ENCODE results near the gene DIP2C.
"Not testable (repeated sequence)": the region's sequence is repeated elsewhere in the genome, so short reads cannot be mapped to it uniquely, and the experiment has no call there.

The DIP2C gene

DNA sequence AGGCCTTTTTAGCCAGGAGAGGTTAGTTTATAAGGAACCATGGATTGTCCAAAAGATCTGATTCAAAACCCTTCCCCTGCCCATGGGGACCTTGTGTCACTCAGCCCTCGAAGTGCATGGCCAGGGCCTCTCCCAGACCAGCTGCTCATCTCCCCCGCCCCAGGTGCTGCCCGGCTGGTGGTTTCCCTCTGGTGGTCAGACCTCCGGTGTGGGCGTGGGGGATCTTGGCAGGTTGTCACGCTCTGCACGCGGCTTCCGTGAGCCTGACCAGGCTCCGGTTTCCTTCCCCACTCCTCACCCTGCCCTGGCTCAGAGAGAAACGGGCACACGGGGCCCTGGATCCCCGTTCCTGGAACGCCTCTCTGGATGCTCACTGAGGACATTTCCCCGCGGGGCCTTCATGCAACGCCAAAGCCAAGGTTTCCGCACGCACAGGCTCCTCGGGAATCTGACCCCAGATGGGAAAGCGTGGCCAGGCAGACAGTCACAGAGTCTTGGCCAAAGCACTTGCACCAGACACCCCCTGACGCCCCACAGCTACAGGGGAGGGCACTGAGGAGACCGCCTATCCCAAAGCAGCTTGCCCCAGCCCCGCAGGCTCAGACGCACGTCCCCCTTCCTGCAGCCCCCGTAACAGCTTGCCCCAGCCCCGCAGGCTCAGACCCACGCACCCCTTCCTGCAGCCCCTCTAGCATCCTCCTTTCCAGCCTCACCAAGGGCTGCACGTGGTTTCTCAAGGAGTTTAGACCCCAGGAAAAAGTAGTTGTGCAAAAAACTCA, 7.8 kb upstream of the DIP2C start:
- no peak for DNase-seq

DNA sequence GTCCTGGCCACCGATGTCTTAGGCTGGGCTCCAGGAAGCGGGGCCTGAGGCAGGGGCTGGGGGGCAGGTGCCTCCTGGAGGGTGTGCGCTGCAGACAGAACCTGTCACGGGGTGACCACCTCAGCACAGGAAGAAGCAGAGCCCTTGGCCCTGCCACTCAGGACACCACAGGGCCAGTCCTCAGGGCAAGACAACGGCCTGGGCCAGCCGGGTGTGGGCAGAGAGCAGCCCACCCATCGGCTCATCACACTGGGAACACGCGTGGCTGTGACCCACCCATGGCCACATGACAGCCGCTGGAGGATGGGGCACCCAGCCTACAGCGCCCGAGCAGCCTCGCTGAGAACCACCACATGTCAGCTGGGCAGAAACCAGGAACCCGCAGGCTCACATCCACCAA, 5.9 kb upstream of the DIP2C start:
- DNase-seq = no peak

DNA sequence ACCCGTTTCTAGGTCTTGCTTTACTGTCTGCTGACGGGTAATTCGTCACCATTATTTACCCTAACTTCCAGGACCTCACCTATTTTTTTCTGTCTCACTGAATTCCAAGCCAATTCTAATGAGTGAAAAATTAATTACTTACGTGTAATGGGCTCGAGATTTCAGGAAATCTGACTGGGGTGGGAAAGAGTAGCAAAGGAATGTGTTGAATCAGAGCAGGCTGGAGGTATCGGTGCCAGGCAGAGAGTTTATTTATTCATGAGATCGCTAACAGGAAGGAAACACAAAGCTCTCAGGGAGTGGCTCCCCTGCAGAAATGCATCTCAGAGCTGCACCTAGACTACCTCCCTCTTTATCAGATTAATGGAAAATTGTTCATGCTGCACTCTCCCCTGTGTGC, 4.0 kb upstream of the DIP2C start:
- no peak for DNase-seq

DNA sequence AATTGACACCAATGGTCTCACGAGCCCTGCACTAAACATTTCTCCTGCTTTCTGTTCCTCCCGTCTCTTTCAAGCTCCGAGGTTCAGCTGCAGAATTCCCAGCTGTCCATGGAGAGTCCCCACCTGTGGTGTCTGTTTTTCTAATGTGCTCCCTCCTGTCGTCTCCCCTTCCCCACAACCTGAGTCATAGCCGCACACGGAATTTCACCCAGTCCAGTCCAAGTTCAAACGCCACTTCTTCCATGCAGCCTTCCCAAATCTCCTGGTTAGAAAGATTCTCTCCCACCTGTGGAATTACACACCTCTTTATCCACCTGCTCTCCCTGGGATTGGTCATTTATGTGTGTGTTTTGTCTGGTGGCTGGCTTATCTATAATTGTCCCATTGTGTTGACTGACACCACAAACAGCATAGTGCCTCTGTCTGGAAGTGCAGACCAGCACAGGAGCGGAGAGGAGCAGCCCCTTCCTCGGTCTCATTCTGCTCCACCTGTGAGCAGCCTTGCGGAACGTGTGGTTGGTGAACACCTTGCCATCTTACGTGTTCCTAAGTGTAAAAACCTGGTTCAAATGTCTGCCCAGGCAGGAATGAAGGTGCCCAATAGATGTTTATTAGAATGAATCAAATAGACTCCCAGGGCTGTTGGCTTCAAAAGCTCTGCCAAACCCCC, 3.3 kb upstream of the DIP2C start:
- DNase-seq = no peak

DNA sequence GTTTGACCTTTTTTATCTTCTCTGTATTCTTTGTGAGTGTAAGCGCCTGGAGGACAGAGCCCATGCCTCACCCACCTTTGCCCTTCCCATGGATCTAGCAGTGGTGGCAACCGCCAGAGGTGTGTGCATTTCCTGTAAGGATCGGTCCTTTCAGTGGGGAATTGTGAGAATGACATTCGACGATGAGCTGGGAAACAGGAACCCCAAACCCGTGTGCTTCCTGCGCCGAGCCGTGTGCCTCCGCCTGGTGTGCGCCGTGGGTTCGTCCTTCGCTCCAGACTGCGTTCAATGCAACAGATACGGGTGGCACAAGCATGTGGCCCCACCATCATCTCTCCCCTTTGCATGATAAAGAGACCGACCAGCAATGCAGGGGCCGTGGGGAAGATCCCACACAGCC, 1.7 kb upstream of the DIP2C start:
- no peak for DNase-seq

DNA sequence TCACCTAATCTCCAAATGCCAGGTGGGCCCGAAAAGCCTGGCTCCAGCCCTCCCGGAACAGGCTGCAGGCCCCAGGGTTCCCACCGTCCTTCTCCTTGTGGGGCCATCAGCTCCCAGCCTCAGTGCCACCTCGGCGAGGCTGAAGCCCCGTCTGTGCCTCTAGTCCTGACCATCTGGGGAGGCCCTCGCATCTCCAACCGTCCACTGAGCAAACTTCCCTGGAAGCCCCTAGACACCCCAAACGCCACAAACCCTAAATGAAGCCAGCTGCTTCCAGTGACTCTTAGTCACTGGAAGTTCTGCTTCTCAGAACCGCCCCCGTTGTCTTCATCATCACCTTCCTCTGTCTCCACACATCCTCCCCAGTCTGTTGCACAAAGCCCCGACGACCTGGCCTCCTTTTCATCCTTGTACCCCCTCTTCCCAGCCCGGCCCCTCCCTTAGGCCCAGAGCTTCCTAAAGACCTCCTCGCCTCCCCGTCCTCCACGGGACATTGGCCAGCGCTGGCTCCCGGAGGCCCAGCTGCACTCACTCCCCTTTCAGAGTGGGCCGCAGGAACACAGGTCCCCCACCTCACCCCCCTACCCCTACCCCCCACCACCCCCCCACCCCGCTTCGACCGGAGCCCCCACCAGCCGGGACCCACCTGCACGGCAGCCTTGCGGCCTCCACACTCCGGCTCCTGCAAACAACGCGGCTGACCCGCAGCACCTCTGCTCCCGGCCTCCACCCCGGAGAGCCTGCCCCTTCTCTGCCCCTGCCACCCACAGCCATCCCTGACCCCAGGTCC, 1.1 kb upstream of the DIP2C start:
- DNase-seq = no peak

DNA sequence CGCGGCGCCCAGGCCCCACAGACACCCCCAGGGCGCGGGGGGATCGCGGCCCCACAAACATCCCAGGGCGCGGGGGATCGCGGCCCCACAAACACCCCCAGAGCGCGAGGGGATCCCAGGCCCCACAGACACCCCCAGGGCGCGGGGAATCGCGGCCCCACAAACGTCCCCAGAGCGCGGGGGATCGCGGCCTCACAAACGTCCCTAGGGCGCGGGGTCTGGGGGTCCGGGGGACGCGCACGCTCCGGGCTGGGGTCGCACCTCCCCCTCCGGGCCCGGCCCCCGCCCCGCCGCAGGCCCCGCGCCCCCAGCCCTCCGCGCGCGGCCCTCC, 382 bp downstream of the DIP2C start:
- no peak for DNase-seq

DNA sequence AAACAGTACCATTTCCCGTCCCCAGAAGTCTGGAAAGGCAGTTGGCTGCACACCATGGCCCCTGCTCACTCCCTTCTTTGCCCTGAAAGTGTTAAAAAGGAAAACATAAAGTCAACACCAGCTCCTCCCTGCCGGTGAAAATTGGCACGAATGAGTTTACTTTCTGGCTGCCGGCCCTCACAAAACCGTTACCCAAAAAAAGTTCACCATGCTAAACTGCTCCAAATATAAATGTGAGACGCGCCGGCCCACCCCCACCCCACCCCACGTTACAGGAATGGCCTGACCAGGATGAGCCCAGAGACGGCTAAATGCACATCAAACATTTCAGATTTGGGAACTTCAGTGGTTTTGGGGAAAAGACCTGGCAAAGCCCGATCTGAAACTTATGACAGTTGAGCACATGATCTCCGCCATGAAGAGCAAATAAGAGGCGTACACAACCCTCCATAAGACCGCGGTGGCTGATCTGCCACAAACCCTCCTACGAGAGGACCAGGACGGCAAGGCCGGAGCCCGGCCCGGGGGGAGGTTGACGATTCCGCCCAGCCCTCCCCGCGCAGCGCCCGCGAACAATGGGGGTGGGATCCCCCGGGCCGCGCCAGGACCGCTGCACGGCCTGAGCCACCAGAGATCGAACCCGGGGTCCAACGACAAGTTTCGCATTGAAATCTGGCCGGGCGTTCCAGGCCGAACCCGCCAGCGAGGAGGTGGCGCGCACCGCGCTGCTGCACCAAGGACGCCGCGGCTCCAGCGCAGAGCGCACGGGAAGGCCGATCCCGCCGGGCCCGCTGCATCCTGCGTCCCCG, 952 bp downstream of the DIP2C start:
- peak in 1 of 2 experiments; percentile 9 for DNase-seq

DNA sequence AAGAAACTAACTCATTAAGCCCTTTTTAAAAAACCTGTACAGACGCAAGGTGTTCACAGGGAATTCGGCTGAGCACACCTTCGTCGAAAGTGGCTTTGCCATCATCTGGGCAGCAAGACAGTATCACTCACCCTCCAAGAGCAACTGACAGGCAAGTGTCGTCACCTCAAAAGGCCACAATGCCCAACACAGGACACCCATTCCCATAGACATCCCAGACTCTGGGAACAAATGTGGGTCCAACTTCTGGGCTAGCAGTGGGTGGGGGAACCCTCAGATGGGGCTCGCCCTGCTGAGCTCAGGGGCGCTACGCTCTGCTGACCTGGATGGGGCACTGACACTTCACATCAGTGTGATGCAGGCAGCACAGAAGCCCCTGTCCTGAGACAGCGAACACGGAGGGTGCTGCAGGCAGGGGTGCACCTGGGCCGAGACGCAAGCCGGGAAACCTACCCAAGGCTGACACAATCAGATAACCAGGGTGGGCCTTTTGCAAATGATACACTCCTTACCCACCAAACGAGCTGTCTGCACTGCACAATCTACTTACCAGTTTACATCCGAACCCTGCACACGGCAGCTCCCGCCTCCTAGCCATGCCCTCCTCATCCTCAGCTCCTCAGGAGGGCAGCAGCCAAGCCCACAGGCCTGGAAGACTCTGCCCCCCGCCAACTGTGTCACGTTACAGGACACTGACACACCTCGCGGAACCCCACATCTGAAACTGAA, 1.7 kb downstream of the DIP2C start:
- DNase-seq = no peak

DNA sequence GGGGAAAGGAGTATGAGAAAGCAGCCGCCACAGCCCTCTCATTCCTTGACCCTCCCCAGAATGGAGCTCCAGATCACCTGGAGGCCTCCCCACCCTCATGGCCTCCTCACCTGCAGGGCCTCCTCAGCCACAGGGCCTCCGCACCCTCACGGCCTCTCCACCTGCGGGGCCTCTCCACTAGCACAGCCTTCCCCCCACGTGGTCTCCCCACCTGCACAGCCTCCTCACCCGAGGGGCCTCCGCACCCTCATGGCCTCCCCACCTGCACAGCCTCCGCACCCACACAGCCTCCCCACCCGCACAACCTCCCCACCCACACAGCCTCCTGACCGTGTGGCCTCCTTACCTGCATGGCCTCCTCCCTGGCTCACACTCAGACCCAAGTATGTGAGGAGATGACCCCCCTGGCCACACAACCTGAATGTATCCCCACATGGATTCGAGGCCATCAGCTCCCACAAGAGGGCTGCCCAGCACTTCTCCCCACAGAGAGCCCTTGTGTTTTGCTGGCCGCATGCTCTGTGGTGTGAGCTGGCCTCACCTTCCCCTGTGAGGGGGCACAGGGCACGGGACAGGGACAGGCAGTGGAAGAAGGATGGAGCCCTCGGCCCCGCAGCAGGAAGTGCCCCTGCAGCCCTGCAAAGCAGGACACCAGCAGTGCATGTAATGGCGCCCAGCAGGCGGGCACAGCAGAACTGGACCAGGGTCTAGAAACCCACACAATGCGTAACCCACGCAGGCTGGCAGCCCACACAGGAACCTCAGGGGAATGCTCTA, 3.1 kb downstream of the DIP2C start:
- DNase-seq = no peak

DNA sequence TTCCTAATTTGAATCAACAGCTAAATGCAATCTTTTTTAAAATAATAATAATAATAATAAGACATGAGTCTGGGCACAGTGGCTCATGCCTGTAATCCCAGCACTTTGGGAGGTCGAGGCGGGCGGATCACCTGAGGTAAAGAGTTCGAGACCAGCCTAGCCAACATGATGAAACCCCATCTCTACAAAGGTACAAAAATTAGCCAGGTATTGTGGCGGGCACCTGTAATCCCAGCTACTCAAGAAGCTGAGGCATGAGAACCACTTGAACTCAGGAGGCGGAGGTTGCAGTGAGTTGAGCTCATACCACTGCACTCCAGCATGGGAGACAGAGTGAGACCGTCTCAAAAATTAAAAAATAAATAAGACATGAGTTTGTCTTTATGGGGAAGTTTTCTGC, 3.9 kb downstream of the DIP2C start:
- no peak for DNase-seq

DNA sequence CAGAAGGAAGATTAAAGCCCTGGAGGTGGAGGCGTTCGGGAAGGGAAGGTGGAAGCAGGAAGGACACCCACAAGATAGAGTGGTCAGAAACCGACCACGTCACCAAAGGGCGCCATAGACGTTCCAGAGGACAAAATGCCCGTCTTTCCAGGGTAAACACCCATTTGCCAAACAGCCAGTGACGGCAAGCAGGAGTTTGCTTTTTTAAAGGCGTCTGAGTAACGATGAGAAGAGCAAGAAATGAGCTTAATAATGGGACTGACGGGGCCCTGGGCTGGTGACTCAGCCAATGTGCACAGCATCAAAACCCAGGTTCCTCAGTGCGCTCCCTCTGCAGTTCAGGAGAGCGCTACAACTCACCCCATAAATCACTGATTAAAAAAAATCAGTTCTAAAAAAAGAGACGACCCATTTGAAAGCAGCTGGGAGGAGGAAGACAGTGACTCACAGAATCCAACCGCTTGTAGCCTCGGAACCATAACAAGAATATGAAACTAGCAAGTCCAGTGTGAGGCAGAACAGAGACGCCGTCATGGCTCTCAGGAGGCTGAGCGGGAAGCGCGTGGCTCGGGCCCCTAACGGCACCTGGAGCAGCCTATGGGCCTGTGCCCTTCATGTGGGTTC, 5.9 kb downstream of the DIP2C start:
- no peak for DNase-seq

DNA sequence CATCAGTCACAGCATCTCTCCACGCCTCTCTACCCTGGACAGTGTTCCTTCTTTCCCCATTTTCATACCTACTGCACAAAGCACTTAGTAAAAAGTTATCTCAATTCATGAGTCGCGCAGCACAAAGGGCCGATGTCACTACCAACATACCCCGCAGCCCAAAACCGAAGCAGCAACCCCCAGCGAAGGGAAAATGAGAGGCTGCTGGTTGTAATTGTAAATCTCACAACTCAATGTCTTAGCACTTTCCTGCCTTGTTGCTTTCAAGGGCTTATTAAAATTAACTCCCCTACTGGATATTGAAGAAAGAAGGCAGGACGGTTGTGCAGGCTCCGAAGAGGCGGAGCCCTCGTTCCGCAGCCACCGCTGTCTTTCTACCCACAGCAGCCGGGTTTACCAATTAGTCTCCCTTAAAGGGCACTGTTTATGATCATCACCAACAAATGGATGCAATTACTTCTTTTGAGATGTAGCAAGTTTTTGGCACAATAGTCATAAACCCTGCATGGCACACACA, 6.5 kb downstream of the DIP2C start:
- no peak for DNase-seq

DNA sequence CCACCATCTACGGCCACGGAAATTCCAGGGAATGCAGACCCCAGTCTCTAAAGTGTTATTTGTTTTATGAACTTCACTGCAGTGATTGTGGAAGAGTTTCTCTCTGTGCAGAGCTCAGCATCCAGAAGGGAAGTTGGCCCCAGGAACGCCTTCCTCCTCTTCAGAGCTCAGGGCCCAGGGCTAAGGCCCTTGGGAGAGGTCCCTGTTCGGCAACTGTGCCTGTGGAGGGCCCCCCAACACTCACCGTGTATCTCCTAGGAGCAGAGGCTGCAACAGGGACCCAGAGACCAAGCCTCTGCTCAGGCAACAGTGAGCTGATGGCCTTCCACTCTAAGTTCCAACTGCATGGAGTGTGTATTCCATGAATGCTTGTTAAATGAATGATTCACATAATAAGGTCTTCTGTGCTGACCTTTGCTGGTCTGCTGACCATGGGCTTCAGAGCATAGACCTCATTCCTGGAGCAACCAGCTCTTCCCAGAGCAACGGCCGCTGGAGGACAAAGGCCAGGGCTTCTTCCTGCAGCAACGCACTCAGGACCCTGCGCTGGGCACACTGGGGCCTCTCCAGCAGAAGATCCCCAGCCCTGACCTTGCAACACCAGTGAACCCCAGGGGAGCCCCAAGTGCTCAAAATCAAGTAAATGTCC, 7.7 kb downstream of the DIP2C start:
- no peak for DNase-seq

DNA sequence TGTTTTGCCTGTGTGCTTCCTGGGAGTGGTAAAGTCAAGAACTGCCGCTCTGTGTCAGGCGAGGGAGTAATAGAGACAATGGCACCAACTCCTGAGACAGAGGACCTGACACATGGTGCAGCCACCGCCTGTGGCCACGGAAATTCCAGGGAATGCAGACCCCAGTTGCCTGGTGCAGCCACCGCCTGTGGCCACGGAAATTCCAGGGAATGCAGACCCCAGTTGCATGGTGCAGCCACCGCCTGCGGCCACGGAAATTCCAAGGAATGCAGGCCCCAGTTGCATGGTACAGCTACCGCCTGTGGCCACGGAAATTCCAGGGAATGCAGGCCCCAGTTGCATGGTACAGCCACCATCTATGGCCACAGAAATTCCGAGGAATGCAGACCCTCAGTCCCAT, 8.7 kb downstream of the DIP2C start:
- no peak for DNase-seq

DNA sequence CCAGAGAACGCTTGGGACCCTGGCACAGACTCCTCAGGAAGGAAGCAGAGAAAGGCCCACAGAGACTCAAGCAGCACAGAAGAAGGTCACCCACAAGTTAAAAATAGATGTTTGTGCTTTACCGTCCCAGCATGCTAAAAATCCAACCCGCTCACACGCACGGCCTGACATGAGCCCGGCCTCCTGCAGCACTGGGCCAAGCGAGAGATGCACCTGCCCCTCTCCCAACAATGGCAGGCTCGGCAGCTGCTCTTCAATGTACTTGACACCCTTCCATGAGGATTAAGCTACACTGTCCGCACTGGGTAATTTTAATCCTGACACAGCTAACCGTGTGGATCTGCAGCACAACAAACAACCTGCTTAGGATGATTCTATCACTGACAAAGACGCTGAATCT, 9.3 kb downstream of the DIP2C start:
- DNase-seq = peak; percentile 46 to 59

DNA sequence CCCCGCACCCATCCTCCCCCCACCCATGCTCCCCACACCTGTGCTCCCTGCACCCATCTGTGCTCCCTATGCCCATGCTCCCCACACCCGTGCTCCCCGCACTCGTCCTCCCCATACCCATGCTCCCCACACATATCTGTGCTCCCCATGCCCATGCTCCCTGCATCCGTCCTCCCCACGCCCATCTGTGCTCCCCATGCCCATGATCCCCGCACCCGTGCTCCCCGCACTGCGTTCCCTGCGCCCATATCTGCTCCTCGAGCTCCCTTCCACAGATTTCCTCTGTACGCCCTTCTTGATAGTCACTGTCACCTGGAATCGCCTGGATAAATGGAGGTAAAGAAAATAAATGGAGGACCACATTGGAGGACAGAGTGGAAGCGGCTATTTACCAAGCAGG, 9.9 kb downstream of the DIP2C start:
- no peak for DNase-seq

DNA sequence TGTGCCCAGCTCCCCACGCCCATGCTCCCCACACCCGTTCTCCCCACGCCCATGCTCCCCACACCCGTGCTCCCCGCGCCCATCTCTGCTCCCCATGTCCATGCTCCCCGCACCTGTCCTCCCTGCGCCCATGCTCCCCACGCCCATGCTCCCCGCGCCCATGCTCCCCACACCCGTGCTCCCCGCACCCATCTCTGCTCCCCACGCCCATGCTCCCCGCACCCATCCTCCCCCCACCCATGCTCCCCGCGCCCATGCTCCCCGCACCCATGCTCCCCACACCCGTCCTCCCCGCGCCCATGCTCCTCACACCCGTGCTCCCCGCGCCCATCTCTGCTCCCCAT, 10.8 kb downstream of the DIP2C start:
- DNase-seq = not testable (repeated sequence)

DNA sequence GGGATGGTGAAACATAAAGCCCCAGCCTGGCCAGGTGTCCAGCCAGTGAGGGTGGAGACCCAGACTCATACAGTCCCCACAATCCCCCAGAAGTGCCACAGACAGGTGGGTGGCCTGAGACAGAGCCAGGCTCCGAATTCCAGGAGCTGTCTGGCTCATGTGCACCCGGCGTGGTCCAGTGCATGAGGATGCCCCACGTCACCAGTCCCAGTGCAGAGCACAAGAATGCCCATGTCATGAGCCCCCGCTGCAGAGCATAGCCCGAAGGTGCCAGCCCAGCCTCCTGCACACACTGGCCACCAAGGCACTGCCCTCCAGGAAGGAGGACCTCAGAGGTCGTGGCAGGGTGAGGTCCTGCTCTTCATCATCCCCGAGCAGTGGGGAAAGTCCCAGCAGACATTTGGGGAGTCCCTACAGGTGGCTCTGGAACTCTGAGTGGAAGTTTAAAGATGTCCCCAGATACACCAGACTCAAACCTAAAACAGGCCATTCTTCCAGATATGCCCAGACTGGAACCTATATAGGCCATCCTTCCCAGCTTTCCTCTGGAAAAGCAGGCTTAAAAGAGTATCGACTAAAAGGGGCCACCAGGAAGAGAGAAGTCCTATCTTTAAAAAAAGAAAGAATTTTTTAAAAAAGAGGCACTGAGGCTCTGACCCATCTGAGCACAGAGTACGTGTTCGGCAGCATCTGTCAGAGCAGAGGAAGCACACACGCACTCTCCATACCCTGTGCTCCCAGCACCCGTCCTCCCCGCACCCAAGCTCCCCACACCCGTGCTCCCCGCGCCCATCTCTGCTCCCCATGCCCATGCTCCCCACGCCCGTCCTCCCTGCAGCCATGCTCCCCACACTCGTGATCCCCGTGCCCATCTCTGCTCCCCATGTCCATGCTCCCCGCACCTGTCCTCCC, 11.5 kb downstream of the DIP2C start:
- DNase-seq = no peak
